GM23248 (cell line): ENCODE data around the gene MPHOSPH9.

Source experiments
- EZH2 ChIP-seq: fragments of 200-600 bp; sonication (generic); IDR thresholded peaks from 2 replicates; pipeline ENCODE4 v1.6.1; 2018; ENCODE audit warnings: antibody characterized with exemption, mild to moderate bottlenecking; ENCODE audit not compliant: insufficient read depth, poor library complexity, severe bottlenecking
- EZH2phosphoT487 ChIP-seq: fragments of 200-600 bp; sonication (generic); IDR thresholded peaks from 2 replicates; pipeline ENCODE4 v1.6.1; 2018; ENCODE audit warnings: antibody characterized with exemption, moderate library complexity, mild to moderate bottlenecking, low read depth; ENCODE audit not compliant: insufficient read depth

GRCh38 chr12:123133701-123134100 lies 99.2 kb downstream of the MPHOSPH9 start:
- no peak for TF ChIP-seq EZH2phosphoT487
- TF ChIP-seq EZH2 = no peak
